WERI-Rb-1 (cell line): ENCODE results near the gene HOXA5.

ENCODE experiments used
- DNase-seq: peaks from one replicate; pipeline ENCODE4 v3.0.0-alpha.2; 2020
- H3K27ac ChIP-seq: fragments of 250-450 bp; sonication (Bioruptor Pico); 2 replicates; pipeline ENCODE4 v1.5.1; 2020; ENCODE audit warnings: mild to moderate bottlenecking, moderate library complexity
- H3K27me3 ChIP-seq: fragments of 250-450 bp; sonication (Bioruptor Pico); 2 replicates; pipeline ENCODE4 v1.5.1; 2021; ENCODE audit warnings: mild to moderate bottlenecking, low read depth, moderate library complexity; ENCODE audit not compliant: insufficient read depth, severe bottlenecking
- H3K36me3 ChIP-seq: fragments of 250-450 bp; sonication (Bioruptor Pico); 2 replicates; pipeline ENCODE4 v1.5.1; 2020; ENCODE audit warnings: mild to moderate bottlenecking, moderate library complexity
- H3K4me3 ChIP-seq: 2 replicates; pipeline ENCODE4 v1.5.1; 2011; ENCODE audit warnings: low read depth, mild to moderate bottlenecking, control low read depth, low read length
- H3K9me3 ChIP-seq: fragments of 250-450 bp; sonication (Bioruptor Pico); 2 replicates; pipeline ENCODE4 v1.5.1; 2021; ENCODE audit warnings: mild to moderate bottlenecking, moderate library complexity; ENCODE audit not compliant: severe bottlenecking
- TF ChIP-seq, protein P1 (sequence below): IDR thresholded peaks from 2 replicates; pipeline ENCODE4 v1.5.1; 2011; ENCODE audit warnings: low read depth, mild to moderate bottlenecking, control low read depth, inconsistent platforms, low read length

Gene HOXA5

DNA sequence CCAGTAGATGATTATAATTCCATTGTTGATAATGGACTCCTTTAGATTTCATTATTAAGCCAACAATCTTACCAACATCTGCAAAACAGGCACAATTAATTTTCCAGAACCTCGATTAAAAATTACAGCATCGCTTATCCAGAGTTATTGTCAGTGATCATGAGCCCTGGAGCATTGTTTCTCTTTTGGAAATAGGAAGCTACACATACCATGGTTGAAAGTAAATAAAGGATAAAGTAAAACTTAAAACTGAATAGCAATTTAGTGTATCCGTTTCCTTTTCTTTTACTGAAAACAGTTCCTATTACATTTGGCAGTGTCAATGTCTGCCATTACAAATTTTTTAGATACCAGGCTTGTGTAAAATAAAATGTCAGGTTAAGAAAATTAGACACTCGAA lies 31.1 kb downstream of the HOXA5 start:
- Histone ChIP-seq H3K4me3 (no peak overlapping the region), H3K27me3 (peaks cover 76% of the 10 kb centered on the region), H3K9me3 (no peaks in the 10 kb centered on the region), H3K36me3 (no peaks in the 10 kb centered on the region), H3K27ac (no peak overlapping the region)
- TF ChIP-seq, protein P1, sequence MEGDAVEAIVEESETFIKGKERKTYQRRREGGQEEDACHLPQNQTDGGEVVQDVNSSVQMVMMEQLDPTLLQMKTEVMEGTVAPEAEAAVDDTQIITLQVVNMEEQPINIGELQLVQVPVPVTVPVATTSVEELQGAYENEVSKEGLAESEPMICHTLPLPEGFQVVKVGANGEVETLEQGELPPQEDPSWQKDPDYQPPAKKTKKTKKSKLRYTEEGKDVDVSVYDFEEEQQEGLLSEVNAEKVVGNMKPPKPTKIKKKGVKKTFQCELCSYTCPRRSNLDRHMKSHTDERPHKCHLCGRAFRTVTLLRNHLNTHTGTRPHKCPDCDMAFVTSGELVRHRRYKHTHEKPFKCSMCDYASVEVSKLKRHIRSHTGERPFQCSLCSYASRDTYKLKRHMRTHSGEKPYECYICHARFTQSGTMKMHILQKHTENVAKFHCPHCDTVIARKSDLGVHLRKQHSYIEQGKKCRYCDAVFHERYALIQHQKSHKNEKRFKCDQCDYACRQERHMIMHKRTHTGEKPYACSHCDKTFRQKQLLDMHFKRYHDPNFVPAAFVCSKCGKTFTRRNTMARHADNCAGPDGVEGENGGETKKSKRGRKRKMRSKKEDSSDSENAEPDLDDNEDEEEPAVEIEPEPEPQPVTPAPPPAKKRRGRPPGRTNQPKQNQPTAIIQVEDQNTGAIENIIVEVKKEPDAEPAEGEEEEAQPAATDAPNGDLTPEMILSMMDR = no peak
- DNase-seq = no peak

DNA sequence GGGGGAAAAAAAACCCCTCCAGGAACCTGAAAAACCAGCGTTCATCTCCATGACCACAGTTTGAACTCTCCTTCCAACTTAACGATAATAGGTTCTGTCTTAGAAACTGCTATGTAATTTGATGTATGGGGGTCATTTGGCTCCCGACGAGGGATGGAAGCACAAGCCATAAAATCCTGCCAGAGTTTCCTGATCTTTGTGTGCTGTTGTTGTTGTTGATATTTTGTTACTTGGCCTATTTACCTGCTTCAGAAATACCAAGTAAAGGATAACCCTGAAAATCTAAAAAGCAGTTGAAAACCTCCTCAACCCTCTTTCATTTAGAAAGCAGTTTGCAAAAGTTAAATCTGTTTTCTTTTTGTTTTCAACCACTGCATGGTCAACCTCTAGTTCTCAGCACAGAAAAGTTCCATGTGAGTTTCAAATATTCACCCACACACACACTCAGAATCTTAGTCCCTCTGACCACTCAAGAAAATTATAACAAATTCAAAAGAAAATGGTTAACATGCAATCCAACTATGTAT lies 31.7 kb downstream of the HOXA5 start:
- H3K27me3 ChIP-seq = peaks cover 79% of the 10 kb centered on the region

DNA sequence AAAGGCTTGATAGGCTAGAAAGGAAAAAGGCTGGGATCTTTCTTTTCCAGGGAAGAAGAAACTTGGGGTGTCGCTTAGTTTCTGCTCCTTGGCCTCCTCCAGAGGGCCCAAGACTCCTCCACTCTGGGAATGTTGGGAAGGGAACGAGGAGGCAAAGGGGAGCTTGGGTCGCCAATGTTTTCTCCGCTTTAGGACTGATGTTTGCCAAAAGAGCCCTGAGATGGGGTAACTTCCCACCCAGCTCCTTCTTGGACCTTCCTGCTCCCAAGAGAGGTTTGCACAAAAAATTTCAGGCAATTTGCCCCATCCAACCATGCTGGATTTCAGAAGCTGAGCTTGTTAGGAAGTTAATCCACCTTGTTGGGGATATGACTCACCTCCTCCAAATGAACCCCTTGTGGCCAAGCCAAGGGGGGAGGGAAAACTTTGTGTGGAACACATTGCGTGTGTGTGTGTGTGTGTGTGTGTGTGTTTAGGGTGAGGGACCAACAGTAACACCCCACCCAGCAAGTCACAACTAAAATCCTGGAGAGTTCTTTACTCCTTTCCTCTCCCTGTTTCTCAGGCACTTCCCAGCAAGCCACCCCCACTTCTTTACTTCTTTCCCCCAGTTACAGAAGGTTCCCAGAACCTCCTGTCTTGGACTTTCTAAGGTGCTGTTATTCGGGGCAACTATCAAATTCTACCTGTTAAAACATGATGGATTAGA lies 32.3 kb downstream of the HOXA5 start:
- Histone ChIP-seq H3K27me3 (peaks cover 82% of the 10 kb centered on the region), H3K4me3 (no peak overlapping the region), H3K9me3 (no peaks in the 10 kb centered on the region), H3K27ac (no peak overlapping the region), H3K36me3 (no peaks in the 10 kb centered on the region)
- DNase-seq = no peak
- TF ChIP-seq, protein P1 = no peak

More for the DNA sequence above, 31.7 kb downstream of the HOXA5 start:
- TF ChIP-seq, protein P1 = no peak
- H3K36me3 ChIP-seq = no peaks in the 10 kb centered on the region
- no peaks in the 10 kb centered on the region for H3K9me3 ChIP-seq
- no peak overlapping the region for H3K4me3 ChIP-seq
- no peak for DNase-seq
- H3K27ac ChIP-seq = no peak overlapping the region

DNA sequence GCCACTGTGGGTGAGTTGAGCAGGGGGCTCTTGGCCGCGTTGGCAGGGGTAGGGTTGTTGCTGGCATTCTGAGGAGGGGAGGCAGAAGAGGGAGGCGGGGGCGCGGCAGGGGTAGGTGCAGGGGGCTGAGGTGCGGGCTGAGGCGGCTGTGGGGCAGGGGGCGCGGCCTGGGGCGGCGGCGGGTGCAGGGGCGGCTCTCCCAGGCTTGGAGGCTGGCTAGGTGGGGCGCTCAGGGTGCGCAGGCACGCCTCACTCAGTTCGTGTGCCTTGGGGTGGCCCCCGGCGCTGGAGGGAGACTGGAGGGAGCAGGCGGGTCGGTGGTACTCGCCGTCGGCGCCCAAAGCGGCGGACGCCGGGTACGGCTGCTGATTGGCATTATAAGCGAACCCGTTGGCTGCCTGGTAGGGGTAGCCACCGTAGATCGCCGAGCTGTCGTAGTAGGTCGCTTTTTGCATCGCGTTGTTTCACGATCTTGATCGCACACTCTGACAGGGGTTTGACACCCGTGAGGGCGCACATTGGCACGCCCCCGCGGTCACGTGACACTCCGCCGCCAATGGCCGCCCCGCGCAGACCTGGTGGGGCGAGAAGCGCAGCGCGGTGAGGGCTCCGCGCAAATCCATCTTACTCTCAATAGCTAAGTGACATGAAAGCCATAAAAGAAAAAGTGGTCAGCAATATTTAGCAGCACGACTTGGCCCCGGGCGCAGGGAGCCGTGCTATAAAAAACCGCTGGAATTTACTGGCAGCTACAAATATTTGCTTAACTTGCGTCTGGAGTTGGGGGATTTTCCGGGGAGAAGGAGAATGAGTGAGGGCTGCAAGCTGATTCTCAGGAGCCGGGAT lies 33.1 kb downstream of the HOXA5 start:
- no peak for DNase-seq
- Histone ChIP-seq H3K27ac (no peak overlapping the region), H3K36me3 (no peaks in the 10 kb centered on the region), H3K4me3 (no peak overlapping the region), H3K27me3 (peaks cover 83% of the 10 kb centered on the region), H3K9me3 (no peaks in the 10 kb centered on the region)
- TF ChIP-seq, protein P1 = no peak

DNA sequence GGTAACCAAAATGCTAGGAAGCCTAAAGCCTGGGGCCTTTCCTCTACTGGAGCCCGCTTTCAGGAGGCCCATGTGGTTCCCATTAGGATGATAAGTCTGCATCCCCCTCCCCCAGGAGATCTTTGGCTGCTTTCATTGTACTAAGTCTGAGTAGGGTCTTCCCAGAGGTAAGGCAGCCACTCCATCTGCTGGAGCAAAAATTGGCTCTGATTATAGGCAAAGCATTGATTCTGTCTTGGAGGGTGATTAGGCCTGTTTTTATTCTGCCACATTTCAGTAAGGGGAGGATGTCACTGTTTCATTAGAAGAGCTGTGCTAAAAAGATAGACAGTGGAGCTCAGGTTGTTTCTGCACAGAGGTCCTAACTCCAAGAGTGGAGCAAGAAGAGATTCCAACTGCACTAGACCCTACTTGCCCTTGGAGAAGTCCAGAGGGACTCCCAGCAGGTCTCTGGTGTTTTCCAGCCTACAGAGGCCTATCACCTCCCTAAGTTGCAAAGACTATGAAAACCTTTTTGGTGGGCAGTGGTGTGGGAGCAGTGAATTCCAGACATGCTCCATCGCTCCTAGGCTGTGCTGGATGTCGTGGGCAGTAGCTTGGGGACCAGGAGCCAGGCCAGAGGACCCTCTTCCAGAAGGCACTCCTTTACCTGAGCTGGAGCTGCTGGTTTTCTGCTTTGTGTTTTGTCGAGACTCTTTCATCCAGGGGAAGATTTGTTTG lies 33.9 kb downstream of the HOXA5 start:
- no peak overlapping the region for H3K27ac ChIP-seq

More for the DNA sequence above, 33.9 kb downstream of the HOXA5 start:
- Histone ChIP-seq H3K27me3 (peaks cover 84% of the 10 kb centered on the region), H3K36me3 (no peaks in the 10 kb centered on the region), H3K4me3 (no peak overlapping the region), H3K9me3 (no peaks in the 10 kb centered on the region)
- TF ChIP-seq, protein P1 = no peak
- no peak for DNase-seq
